ENCODE measurements around the gene LCORL.

DNA sequence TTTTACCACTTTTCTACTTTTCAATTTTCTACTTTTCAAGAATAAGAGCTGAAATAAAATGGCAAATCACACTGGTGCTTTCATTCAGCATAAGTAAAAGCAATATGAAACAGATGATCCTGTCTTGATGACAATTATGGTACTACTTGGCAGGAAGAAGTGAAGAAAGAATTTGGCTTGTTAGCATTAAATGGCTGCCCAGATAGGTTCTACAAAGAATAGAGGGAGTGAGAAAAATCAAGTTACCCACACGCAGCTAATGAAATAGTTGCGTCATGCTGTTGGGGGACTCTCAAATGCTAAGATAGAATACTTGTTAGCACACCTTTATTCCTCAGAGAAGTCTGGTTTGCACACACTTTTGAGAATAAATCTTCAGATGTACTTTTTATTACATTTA, 12.5 kb upstream of the LCORL start:
- TF ChIP-seq, protein P1, sequence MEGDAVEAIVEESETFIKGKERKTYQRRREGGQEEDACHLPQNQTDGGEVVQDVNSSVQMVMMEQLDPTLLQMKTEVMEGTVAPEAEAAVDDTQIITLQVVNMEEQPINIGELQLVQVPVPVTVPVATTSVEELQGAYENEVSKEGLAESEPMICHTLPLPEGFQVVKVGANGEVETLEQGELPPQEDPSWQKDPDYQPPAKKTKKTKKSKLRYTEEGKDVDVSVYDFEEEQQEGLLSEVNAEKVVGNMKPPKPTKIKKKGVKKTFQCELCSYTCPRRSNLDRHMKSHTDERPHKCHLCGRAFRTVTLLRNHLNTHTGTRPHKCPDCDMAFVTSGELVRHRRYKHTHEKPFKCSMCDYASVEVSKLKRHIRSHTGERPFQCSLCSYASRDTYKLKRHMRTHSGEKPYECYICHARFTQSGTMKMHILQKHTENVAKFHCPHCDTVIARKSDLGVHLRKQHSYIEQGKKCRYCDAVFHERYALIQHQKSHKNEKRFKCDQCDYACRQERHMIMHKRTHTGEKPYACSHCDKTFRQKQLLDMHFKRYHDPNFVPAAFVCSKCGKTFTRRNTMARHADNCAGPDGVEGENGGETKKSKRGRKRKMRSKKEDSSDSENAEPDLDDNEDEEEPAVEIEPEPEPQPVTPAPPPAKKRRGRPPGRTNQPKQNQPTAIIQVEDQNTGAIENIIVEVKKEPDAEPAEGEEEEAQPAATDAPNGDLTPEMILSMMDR (IDR thresholded peaks at IDR 0.05): no peak
- no peak for TF ChIP-seq POLR2A (IDR thresholded peaks at IDR 0.05)
